ENCODE results near the gene AUTS2.

GRCh38 chr7:69759373-69759772 is 161.1 kb downstream of the AUTS2 start:
- TF ChIP-seq RAD21 (IDR thresholded peaks at IDR 0.05; ENCODE audit: insufficient read depth, low read depth, low read length) = no peak
- TF ChIP-seq, protein P1, sequence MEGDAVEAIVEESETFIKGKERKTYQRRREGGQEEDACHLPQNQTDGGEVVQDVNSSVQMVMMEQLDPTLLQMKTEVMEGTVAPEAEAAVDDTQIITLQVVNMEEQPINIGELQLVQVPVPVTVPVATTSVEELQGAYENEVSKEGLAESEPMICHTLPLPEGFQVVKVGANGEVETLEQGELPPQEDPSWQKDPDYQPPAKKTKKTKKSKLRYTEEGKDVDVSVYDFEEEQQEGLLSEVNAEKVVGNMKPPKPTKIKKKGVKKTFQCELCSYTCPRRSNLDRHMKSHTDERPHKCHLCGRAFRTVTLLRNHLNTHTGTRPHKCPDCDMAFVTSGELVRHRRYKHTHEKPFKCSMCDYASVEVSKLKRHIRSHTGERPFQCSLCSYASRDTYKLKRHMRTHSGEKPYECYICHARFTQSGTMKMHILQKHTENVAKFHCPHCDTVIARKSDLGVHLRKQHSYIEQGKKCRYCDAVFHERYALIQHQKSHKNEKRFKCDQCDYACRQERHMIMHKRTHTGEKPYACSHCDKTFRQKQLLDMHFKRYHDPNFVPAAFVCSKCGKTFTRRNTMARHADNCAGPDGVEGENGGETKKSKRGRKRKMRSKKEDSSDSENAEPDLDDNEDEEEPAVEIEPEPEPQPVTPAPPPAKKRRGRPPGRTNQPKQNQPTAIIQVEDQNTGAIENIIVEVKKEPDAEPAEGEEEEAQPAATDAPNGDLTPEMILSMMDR (IDR thresholded peaks at IDR 0.05 in 2 of 3, conservative IDR thresholded peaks at IDR 0.05 in 1 of 3; ENCODE audit: control insufficient read depth in 2 of 3, extremely low read depth in 1 of 3, insufficient read depth in 1 of 3, low read depth in 3 of 3, low read length in 3 of 3) = no peak

Measured in GM12878 (cell line).